NCI-H510A (cell line): ENCODE results near the gene CUX1.
"Not testable (repeated sequence)": the region's sequence is repeated elsewhere in the genome, so short reads cannot be mapped to it uniquely, and the experiment has no call there.

Experiments
- DNase-seq: peaks from one replicate; lab custom pipeline; 2025; lab: John Stamatoyannopoulos, UW

The CUX1 gene

GRCh38 chr7:101823096-101823495 is 5.7 kb downstream of the CUX1 start:
- DNase-seq = no peak

GRCh38 chr7:101823596-101823995 is 6.2 kb downstream of the CUX1 start:
- no peak for DNase-seq

GRCh38 chr7:101824440-101824839 is 7.0 kb downstream of the CUX1 start:
- no peak for DNase-seq

GRCh38 chr7:101826081-101826835 is 8.8 kb downstream of the CUX1 start:
- no peak for DNase-seq

- DNase-seq = no peak
These were observed 11.0 kb downstream of the CUX1 start for GRCh38 chr7:101828301-101829020.

GRCh38 chr7:101829374-101829773 is 11.9 kb downstream of the CUX1 start:
- no peak for DNase-seq

- DNase-seq = no peak
These were observed 12.4 kb downstream of the CUX1 start for GRCh38 chr7:101829821-101830220.

GRCh38 chr7:101831396-101831795 is 14.0 kb downstream of the CUX1 start:
- DNase-seq = not testable (repeated sequence)

GRCh38 chr7:101832205-101832631 is 14.8 kb downstream of the CUX1 start:
- no peak for DNase-seq

- DNase-seq = no peak
These were observed 15.4 kb downstream of the CUX1 start for GRCh38 chr7:101832685-101833375.

- DNase-seq = no peak
These were observed 16.4 kb downstream of the CUX1 start for GRCh38 chr7:101833799-101834198.

GRCh38 chr7:101835136-101835535 is 17.7 kb downstream of the CUX1 start:
- DNase-seq = no peak

GRCh38 chr7:101837433-101837832 is 20.0 kb downstream of the CUX1 start:
- DNase-seq = not testable (repeated sequence)

GRCh38 chr7:101838837-101839483 is 21.5 kb downstream of the CUX1 start:
- no peak for DNase-seq

- DNase-seq = no peak
These were observed 23.9 kb downstream of the CUX1 start for GRCh38 chr7:101841328-101841727.

- no peak for DNase-seq
These were observed 26.2 kb downstream of the CUX1 start for GRCh38 chr7:101843293-101844271.

- no peak for DNase-seq
These were observed 28.5 kb downstream of the CUX1 start for GRCh38 chr7:101845974-101846373.

- no peak for DNase-seq
These were observed 29.5 kb downstream of the CUX1 start for GRCh38 chr7:101846800-101847538.

- DNase-seq = no peak
These were observed 31.0 kb downstream of the CUX1 start for GRCh38 chr7:101848208-101848951.

- not testable (repeated sequence) for DNase-seq
These were observed 31.9 kb downstream of the CUX1 start for GRCh38 chr7:101849314-101849713.
